ENCODE results near the gene BRF1. TPM values are rescaled to one million over a fixed set of nuclear protein-coding genes. Genes with fewer than 3 reads are reported as not detected.

The BRF1 gene
- total and polyA plus RNA-seq, 9 donors, result 20.4 to 47.3 (median 37.1) TPM

DNA sequence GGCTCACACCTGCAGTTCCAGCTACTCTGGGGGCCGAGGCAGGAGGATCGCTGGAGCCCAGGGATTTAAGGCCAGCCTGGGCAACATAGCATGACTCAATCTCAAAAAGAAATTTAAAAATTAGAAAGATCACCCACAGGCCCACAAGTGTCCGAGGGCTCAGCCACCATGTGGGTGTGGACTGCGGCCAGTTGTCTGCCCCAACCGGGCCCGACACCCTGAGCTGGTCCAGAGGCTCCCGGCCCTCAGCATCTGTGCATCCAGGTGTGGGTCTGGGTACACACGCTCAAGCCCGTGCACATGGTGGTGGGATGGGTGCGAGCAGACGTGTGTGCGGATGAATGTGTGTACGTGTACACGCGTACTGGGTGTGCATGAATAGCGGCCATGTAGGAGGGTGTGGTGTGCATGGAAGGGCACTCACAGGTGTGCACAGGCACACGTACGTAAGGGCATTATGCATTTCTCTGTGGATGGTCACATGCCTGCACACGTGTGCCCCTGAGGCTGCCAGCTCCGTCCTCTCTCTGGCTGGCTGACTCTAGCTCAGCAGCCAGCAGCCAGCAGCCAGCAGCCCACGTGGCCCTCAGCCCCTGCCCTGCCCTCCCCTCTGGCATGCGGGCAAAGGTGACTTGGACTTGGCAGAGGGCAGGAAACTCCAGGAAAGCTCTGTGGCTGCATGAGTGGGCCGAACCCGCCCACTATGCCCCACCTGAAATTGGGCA lies 96.4 kb downstream of the BRF1 start:
- Histone ChIP-seq H3K4me3 (no peak overlapping the region), H3K27me3 (no peaks in the 10 kb centered on the region), H3K9me3 (no peaks in the 10 kb centered on the region), H3K27ac (no peak overlapping the region), H3K4me1 (ENCODE audit: insufficient read depth) (peaks cover 8% of the 10 kb centered on the region), H3K36me3 (no peaks in the 10 kb centered on the region)
- 33 to 50% (median 40%) methylated on average over 24 of the region's 24 CpGs for WGBS, 3 donors
- intact Hi-C loops (cut with DNase I), result loop anchor here (5.0 to 10.0 kb wide), 3 partner anchors 78 to 148 kb away; no protein-coding TSS in a partner anchor
- DNase-seq, result no peak
- TF ChIP-seq, protein P1, sequence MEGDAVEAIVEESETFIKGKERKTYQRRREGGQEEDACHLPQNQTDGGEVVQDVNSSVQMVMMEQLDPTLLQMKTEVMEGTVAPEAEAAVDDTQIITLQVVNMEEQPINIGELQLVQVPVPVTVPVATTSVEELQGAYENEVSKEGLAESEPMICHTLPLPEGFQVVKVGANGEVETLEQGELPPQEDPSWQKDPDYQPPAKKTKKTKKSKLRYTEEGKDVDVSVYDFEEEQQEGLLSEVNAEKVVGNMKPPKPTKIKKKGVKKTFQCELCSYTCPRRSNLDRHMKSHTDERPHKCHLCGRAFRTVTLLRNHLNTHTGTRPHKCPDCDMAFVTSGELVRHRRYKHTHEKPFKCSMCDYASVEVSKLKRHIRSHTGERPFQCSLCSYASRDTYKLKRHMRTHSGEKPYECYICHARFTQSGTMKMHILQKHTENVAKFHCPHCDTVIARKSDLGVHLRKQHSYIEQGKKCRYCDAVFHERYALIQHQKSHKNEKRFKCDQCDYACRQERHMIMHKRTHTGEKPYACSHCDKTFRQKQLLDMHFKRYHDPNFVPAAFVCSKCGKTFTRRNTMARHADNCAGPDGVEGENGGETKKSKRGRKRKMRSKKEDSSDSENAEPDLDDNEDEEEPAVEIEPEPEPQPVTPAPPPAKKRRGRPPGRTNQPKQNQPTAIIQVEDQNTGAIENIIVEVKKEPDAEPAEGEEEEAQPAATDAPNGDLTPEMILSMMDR (IDR thresholded peaks at IDR 0.05), result no peak
- no peak for TF ChIP-seq POLR2A (IDR thresholded peaks at IDR 0.05)
- no peak for TF ChIP-seq EP300 (IDR thresholded peaks at IDR 0.05)

DNA sequence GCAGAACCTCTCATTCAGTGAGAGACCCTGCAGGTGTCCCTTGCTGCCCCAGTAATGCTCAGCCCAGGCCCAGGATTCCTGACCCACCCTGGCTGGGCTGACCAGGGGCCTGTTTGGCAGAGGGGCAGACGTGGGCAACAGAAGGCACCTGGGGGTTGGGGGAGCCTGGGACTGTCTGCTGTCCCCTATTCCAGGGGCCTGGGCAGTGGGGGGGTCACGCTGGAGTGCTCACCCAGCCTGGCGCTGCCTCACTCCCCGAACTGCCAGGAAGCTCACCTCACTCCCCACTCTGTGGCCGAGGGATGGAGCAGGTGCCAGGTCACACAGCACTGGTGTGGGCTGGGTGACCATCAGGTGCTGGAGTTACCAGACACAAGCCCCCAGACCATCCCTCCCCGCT lies 97.1 kb downstream of the BRF1 start:
- TF ChIP-seq, protein P1 (IDR thresholded peaks at IDR 0.05), result no peak
- TF ChIP-seq POLR2A (IDR thresholded peaks at IDR 0.05) (no peak), EP300 (IDR thresholded peaks at IDR 0.05) (no peak)
- Histone ChIP-seq H3K36me3 (no peaks in the 10 kb centered on the region), H3K27me3 (no peaks in the 10 kb centered on the region), H3K4me3 (no peak overlapping the region), H3K9me3 (no peaks in the 10 kb centered on the region), H3K27ac (no peak overlapping the region), H3K4me1 (ENCODE audit: insufficient read depth) (peaks cover 8% of the 10 kb centered on the region)
- no peak for DNase-seq
- intact Hi-C loops (cut with DNase I), result loop anchor here (5.0 to 10.0 kb wide), 3 partner anchors 79 to 149 kb away; no protein-coding TSS in a partner anchor
- WGBS, 3 donors, result 55 to 68% (median 60%) methylated on average over 6 of the region's 6 CpGs

DNA sequence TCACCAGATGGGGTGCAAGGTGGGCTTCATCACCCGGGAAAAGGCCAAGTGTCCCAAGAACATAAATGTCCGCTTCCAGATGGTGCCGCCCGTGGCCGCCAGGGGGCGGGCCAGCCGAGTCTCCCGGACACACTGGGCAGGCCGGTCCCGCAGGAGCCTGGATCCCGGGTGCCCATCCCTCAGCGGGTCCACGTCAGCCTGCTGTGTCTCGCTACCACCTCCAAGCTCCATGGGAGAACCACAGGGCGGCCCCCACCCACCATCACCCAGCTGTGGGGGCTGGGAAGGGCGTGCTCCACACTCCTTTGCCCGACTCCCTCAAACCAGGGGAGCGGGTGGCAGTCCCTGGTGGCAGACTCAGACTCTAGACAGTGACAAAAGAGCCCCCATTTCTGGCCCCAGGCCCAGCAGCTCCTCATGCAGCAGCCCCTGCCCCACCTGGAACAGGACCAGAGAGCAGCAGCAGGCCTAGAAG lies 97.7 kb downstream of the BRF1 start:
- TF ChIP-seq, protein P1 (IDR thresholded peaks at IDR 0.05), result peak; percentile 87 to 94 (median 89)
- no peak for TF ChIP-seq POLR2A (IDR thresholded peaks at IDR 0.05)
- Histone ChIP-seq H3K27ac (no peak overlapping the region), H3K27me3 (no peaks in the 10 kb centered on the region), H3K4me1 (ENCODE audit: insufficient read depth) (peaks cover 8% of the 10 kb centered on the region), H3K4me3 (no peak overlapping the region), H3K9me3 (no peaks in the 10 kb centered on the region), H3K36me3 (no peaks in the 10 kb centered on the region)
- peak; percentile 64 to 86 (median 79) for DNase-seq
- intact Hi-C loops (cut with DNase I), result loop anchor here (5.0 to 10.0 kb wide), 3 partner anchors 79 to 149 kb away; no protein-coding TSS in a partner anchor
- WGBS, 3 donors, result 2 to 7% (median 2%) methylated on average over 18 of the region's 18 CpGs

DNA sequence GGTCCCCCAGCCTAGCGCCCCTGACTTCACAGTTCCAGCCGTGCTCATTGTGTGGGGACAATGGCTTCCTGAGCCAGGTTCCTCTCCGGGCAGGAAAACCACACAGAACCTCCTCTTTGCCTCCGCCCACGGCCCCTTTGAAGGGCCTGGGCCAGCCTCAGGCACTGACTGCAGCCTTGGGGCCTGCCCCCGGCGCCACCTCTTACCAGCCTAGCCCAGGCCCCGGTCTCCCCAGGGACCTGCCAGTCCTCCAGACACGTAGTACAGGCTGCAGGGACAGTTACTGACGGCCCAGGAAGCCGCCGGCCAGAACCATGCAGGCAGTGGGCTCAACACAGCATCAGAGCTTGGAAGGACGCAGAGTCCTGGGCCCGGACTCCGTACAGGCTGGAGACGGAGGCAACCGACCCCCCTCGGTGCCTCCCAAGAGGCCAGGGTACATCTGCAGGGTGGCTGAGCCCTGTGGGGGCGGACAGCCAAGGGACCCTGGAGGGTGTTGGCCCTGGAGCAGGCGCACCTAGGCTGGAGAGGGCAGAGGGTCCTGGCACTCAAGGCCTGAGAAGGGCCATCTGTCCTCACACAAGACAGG lies 98.8 kb downstream of the BRF1 start:
- intact Hi-C loops (cut with DNase I), result loop anchor here (2.0 to 10.0 kb wide), 4 partner anchors 80 to 153 kb away; no protein-coding TSS in a partner anchor
- peaks cover 8% of the 10 kb centered on the region for H3K4me1 ChIP-seq (ENCODE audit: insufficient read depth)
- H3K4me3 ChIP-seq, result no peak overlapping the region
- H3K27me3 ChIP-seq, result no peaks in the 10 kb centered on the region
- H3K36me3 ChIP-seq, result no peaks in the 10 kb centered on the region
- DNase-seq, result no peak
- 31 to 37% (median 35%) methylated on average over 18 to 20 of the region's 20 CpGs for WGBS, 3 donors
- no peak overlapping the region for H3K27ac ChIP-seq
- H3K9me3 ChIP-seq, result no peaks in the 10 kb centered on the region
- TF ChIP-seq, protein P1 (IDR thresholded peaks at IDR 0.05), result no peak
- TF ChIP-seq POLR2A (IDR thresholded peaks at IDR 0.05) (no peak), EP300 (IDR thresholded peaks at IDR 0.05) (no peak)

Data from ovary (tissue), 9 donors.